Measurements from ENCODE around the gene TMEM45A.

Gene TMEM45A

DNA sequence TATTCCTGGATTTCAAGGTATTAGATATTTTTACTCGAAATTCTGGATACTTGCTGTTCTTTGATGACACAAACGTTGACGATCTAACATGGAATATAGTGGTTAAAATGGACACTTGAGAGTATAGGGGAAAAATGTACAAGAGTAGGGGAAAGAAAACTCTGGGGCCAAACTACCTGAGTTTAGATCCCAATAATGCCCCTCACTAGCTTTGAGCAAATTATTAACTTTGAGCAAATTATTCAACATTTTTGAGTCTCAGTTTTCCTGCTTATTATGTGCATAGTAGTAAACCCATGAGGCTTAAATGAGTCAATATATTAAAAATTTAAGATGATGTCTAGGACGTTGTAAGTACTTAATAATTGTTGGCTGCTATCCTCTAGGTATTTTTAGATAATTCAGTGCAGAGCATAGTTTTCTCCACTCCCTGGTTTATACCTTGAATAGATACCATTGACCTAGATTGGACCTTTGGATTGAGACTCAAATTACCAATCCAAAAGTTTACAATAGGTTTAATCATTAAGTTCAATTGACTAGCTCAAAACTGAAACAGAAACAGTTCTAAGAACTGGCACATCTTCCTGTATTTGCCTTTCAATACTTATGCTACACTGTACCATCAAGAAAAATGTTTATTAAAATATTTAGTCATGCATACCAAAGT is 121.4 kb downstream of the TMEM45A start:
- DNase-seq (ENCODE audit: low read depth in 2 of 2) = no peak

GRCh38 chr3:100614941-100615340 is 122.5 kb downstream of the TMEM45A start:
- no peak for DNase-seq (ENCODE audit: low read depth in 2 of 2)

GRCh38 chr3:100615684-100616083 is 123.3 kb downstream of the TMEM45A start:
- no peak for DNase-seq (ENCODE audit: low read depth in 2 of 2)

DNA sequence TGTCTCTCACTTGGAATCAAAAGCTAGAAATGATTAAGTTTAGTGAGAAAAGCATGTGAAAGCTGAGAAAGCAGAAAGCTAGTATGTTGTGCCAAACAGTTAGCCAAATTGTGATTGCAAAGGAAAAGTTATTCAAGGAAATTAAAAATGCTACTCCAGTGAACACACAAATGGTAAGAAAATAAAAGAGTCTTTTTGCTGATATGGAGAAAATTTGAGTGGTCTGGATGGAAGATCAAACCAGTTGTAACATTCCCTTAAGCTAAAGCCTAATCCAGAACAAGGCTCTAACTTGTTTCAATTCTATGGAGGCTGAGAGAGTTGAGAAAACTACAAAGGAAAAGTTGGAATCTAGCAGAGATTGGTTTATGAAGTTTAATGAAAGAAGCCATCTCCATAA is 128.8 kb downstream of the TMEM45A start:
- no peak for DNase-seq (ENCODE audit: low read depth in 2 of 2)

Data from stimulated activated CD4-positive, alpha-beta T cell treated with anti-CD3 and anti-CD28 coated beads, Interleukin-1b, Interleukin-23, amount 100 ng/mL, for 4 hours (primary cell).